Measurements from ENCODE around the gene UBE2L3. TPM values are rescaled to one million over a fixed set of nuclear protein-coding genes. Genes with fewer than 3 reads are reported as not detected.

The UBE2L3 gene
- total and polyA plus RNA-seq, 8 donors: 23.1 to 94.2 (median 50.7) TPM

DNA sequence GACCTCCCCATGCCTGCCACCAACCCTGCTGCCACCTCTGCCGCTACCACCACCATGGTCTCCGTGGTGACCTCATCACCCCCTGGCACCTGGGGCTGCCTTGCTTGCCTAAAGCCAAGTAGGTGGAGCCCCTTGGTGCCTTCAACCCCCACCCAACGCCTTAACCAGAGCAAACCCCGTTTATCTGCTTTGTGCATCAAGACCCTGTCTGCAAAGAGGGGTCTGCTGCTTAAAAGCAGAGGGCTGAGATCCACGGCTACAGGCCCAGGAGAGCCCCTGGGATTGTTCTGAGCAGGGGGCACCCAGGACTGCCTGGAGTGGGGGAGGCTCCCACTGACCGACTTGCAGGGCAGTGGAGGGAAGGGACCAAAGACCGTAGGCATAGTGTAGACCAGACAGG, 93.4 kb downstream of the UBE2L3 start:
- Histone ChIP-seq H3K27me3 (peaks cover 0 to 16% (median 0%) of the 10 kb centered on the region in 3 donors), H3K27ac (no peak overlapping the region), H3K9me3 (no peaks in the 10 kb centered on the region), H3K36me3 (no peaks in the 10 kb centered on the region), H3K4me1 (peaks cover 4 to 28% (median 24%) of the 10 kb centered on the region in 4 donors), H3K4me3 (no peak overlapping the region)
- no peak for DNase-seq
- TF ChIP-seq POLR2AphosphoS5 (IDR thresholded peaks at IDR 0.05) (no peak), EP300 (IDR thresholded peaks at IDR 0.05) (no peak), POLR2A (IDR thresholded peaks at IDR 0.05) (no peak), CTCF (IDR thresholded peaks at IDR 0.05) (no peak)
- 76 to 94% (median 80%) methylated on average over 7 of the region's 7 CpGs for WGBS, 5 donors
- intact Hi-C loops (cut with DNase I; ENCODE audit: low total_unique reads): no loop called here

DNA sequence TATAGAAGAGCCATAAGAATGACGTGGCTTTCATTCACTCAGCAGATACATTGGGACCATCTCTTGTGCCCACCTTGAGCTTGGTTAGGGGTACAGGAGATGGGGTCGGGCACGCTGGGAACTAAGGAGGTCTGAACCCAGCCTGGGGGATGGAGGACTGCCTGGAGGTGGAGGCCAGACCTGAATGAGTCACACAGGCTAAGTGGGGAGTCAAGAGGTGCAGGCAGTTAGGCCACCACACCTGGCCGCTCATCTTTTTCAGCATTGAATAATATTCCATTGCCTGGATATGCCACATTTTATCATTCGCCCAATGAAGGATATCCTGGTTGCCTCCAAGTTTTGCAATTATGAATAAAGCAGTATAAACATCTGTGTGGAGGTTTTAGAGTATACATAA, 94.5 kb downstream of the UBE2L3 start:
- H3K4me3 ChIP-seq: no peak overlapping the region
- intact Hi-C loops (cut with DNase I; ENCODE audit: low total_unique reads): no loop called here
- peaks cover 4 to 26% (median 25%) of the 10 kb centered on the region in 4 donors for H3K4me1 ChIP-seq
- no peaks in the 10 kb centered on the region for H3K36me3 ChIP-seq
- 86 to 97% (median 95%) methylated on average over 5 of the region's 5 CpGs for WGBS, 5 donors
- H3K27me3 ChIP-seq: peaks cover 0 to 14% (median 0%) of the 10 kb centered on the region in 3 donors
- no peak overlapping the region for H3K27ac ChIP-seq
- DNase-seq: no peak
- TF ChIP-seq EP300 (IDR thresholded peaks at IDR 0.05) (no peak), POLR2A (IDR thresholded peaks at IDR 0.05) (no peak), POLR2AphosphoS5 (IDR thresholded peaks at IDR 0.05) (no peak), CTCF (IDR thresholded peaks at IDR 0.05) (no peak)
- no peaks in the 10 kb centered on the region for H3K9me3 ChIP-seq

- Histone ChIP-seq H3K27ac (no peak overlapping the region), H3K4me1 (peaks cover 4 to 24% (median 20%) of the 10 kb centered on the region in 4 donors), H3K4me3 (no peak overlapping the region), H3K9me3 (no peaks in the 10 kb centered on the region), H3K36me3 (no peaks in the 10 kb centered on the region), H3K27me3 (no peaks in the 10 kb centered on the region)
- WGBS, 5 donors: 86 to 97% (median 90%) methylated on average over 2 of the region's 2 CpGs
- intact Hi-C loops (cut with DNase I; ENCODE audit: low total_unique reads): no loop called here
- no peak for DNase-seq
- TF ChIP-seq POLR2A (IDR thresholded peaks at IDR 0.05) (no peak), CTCF (IDR thresholded peaks at IDR 0.05) (no peak), POLR2AphosphoS5 (IDR thresholded peaks at IDR 0.05) (no peak), EP300 (IDR thresholded peaks at IDR 0.05) (no peak)
These were observed 96.2 kb downstream of the UBE2L3 start for GRCh38 chr22:21663738-21664137.

GRCh38 chr22:21665047-21665851, 97.7 kb downstream of the UBE2L3 start:
- WGBS, 5 donors: 68 to 74% (median 72%) methylated on average over 25 to 26 of the region's 26 CpGs
- peaks cover 4 to 13% (median 12%) of the 10 kb centered on the region in 4 donors for H3K36me3 ChIP-seq
- no peaks in the 10 kb centered on the region for H3K27me3 ChIP-seq
- H3K9me3 ChIP-seq: no peaks in the 10 kb centered on the region
- H3K4me1 ChIP-seq: peaks cover 4 to 32% (median 28%) of the 10 kb centered on the region in 4 donors
- H3K4me3 ChIP-seq: peak overlapping the region; percentile 61 to 83 (median 75)
- DNase-seq: peak in 1 of 2 donors; percentile 9
- intact Hi-C loops (cut with DNase I; ENCODE audit: low total_unique reads): no loop called here
- no peak for TF ChIP-seq POLR2AphosphoS5 (IDR thresholded peaks at IDR 0.05)
- peak overlapping the region; percentile 92 to 95 (median 95) for H3K27ac ChIP-seq

- H3K9me3 ChIP-seq: no peaks in the 10 kb centered on the region
- peaks cover 18 to 29% (median 27%) of the 10 kb centered on the region in 4 donors for H3K36me3 ChIP-seq
- no peaks in the 10 kb centered on the region for H3K27me3 ChIP-seq
- peak overlapping the region; percentile 61 to 83 (median 75) for H3K4me3 ChIP-seq
- no peak for DNase-seq
- H3K27ac ChIP-seq: peak overlapping the region in 4 of 5 donors; percentile 92 to 95 (median 94)
- WGBS, 5 donors: 32 to 53% (median 35%) methylated on average over 16 of the region's 16 CpGs
- peaks cover 4 to 32% (median 28%) of the 10 kb centered on the region in 4 donors for H3K4me1 ChIP-seq
- intact Hi-C loops (cut with DNase I; ENCODE audit: low total_unique reads): no loop called here
- no peak for TF ChIP-seq CTCF (IDR thresholded peaks at IDR 0.05)
- no peak for TF ChIP-seq POLR2A (IDR thresholded peaks at IDR 0.05)
- TF ChIP-seq EP300 (IDR thresholded peaks at IDR 0.05): no peak
- TF ChIP-seq POLR2AphosphoS5 (IDR thresholded peaks at IDR 0.05): no peak
These were observed 99.3 kb downstream of the UBE2L3 start for GRCh38 chr22:21666786-21667185.

All from stomach (tissue), 9 donors.